ENCODE data around the gene MARK4.

DNA sequence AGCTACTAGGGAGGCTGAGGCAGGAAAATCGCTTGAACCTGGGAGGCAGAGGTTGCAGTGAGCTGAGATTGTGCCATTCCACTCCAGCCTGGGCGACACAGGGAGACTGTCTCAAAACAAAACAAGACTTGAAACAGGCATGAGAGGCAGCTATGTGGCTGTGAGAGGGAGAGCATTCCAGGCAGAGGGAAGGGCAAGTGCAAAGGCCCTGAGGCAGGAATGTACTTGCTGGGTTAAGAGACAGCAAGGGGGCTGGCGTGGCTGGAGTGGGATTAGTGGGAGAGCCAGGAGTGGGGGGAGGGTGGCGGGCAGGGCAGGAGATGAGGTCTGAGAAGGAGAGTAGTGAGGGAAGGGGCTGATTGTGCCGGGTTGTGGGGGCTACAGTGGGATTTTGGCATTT, 27.2 kb upstream of the MARK4 start:
- TF ChIP-seq CTCF (IDR thresholded peaks at IDR 0.05), result no peak
- no peak for TF ChIP-seq POLR2AphosphoS5 (IDR thresholded peaks at IDR 0.05)
- TF ChIP-seq EP300 (IDR thresholded peaks at IDR 0.05), result no peak

Data from gastroesophageal sphincter (tissue), 3 donors.